Measurements from ENCODE around the gene NHSL2. TPM values are rescaled to one million over a fixed set of nuclear protein-coding genes. Genes with fewer than 3 reads are reported as not detected.
"Not testable (repeated sequence)": the region's sequence is repeated elsewhere in the genome, so short reads cannot be mapped to it uniquely, and the experiment has no call there.

Gene NHSL2
- total RNA-seq, 1 donor from 2014 or later, result 12.7 TPM

GRCh38 chrX:71872542-71873458, 37.8 kb upstream of the NHSL2 start:
- H3K4me1 ChIP-seq, result no peaks in the 10 kb centered on the region
- intact Hi-C loops (cut with DNase I), result no loop called here
- TF ChIP-seq CTCF (IDR thresholded peaks at IDR 0.05), result no peak
- H3K27ac ChIP-seq, result no peak overlapping the region
- ATAC-seq, result no peak
- H3K36me3 ChIP-seq, result no peaks in the 10 kb centered on the region
- H3K4me3 ChIP-seq, result no peak overlapping the region
- no peaks in the 10 kb centered on the region for H3K9me3 ChIP-seq
- no peaks in the 10 kb centered on the region for H3K27me3 ChIP-seq (ENCODE audit: low read depth)
- DNase-seq, result no peak

GRCh38 chrX:71873459-71873833, 37.2 kb upstream of the NHSL2 start:
- ATAC-seq (no peak), DNase-seq (no peak)
- Histone ChIP-seq H3K9me3 (no peaks in the 10 kb centered on the region), H3K27me3 (ENCODE audit: low read depth) (no peaks in the 10 kb centered on the region), H3K4me3 (no peak overlapping the region), H3K36me3 (no peaks in the 10 kb centered on the region), H3K4me1 (no peaks in the 10 kb centered on the region), H3K27ac (no peak overlapping the region)
- no peak for TF ChIP-seq CTCF (IDR thresholded peaks at IDR 0.05)
- intact Hi-C loops (cut with DNase I), result no loop called here

GRCh38 chrX:71876841-71877240, 33.8 kb upstream of the NHSL2 start:
- H3K4me1 ChIP-seq; intact Hi-C loops (cut with DNase I); H3K9me3 ChIP-seq; H3K4me3 ChIP-seq; H3K27ac ChIP-seq; H3K36me3 ChIP-seq; DNase-seq; H3K27me3 ChIP-seq (ENCODE audit: low read depth); ATAC-seq: not testable (repeated sequence)

GRCh38 chrX:71885099-71885498, 25.5 kb upstream of the NHSL2 start:
- Histone ChIP-seq H3K36me3 (no peaks in the 10 kb centered on the region), H3K4me3 (no peak overlapping the region), H3K9me3 (no peaks in the 10 kb centered on the region), H3K27me3 (ENCODE audit: low read depth) (no peaks in the 10 kb centered on the region), H3K27ac (no peak overlapping the region), H3K4me1 (no peaks in the 10 kb centered on the region)
- intact Hi-C loops (cut with DNase I), result no loop called here
- DNase-seq (no peak), ATAC-seq (no peak)
- TF ChIP-seq CTCF (IDR thresholded peaks at IDR 0.05), result no peak

GRCh38 chrX:71895607-71896006, 15.0 kb upstream of the NHSL2 start:
- H3K36me3 ChIP-seq, result no peaks in the 10 kb centered on the region
- no peaks in the 10 kb centered on the region for H3K27me3 ChIP-seq (ENCODE audit: low read depth)
- DNase-seq (no peak), ATAC-seq (no peak)
- H3K27ac ChIP-seq, result no peak overlapping the region
- H3K4me3 ChIP-seq, result no peak overlapping the region
- intact Hi-C loops (cut with DNase I), result no loop called here
- H3K4me1 ChIP-seq, result no peaks in the 10 kb centered on the region
- H3K9me3 ChIP-seq, result no peaks in the 10 kb centered on the region
- no peak for TF ChIP-seq CTCF (IDR thresholded peaks at IDR 0.05)

GRCh38 chrX:71906144-71906543, 4.5 kb upstream of the NHSL2 start:
- Histone ChIP-seq H3K4me1 (no peaks in the 10 kb centered on the region), H3K4me3 (no peak overlapping the region), H3K9me3 (no peaks in the 10 kb centered on the region), H3K36me3 (no peaks in the 10 kb centered on the region), H3K27ac (no peak overlapping the region), H3K27me3 (ENCODE audit: low read depth) (peaks cover 7% of the 10 kb centered on the region)
- ATAC-seq (no peak), DNase-seq (no peak)
- intact Hi-C loops (cut with DNase I), result no loop called here
- no peak for TF ChIP-seq CTCF (IDR thresholded peaks at IDR 0.05)

All from lower lobe of right lung (tissue), 2 donors.